Measurements from ENCODE around the gene CCDC171.
"Not testable (repeated sequence)": the region's sequence is repeated elsewhere in the genome, so short reads cannot be mapped to it uniquely, and the experiment has no call there.

The CCDC171 gene

GRCh38 chr9:15696979-15697378, 144.1 kb downstream of the CCDC171 start:
- Histone ChIP-seq H3K9ac (ENCODE audit: insufficient read length) (no peak overlapping the region), H3K4me3 (no peak overlapping the region), H3K27ac (peak overlapping the region; percentile 4; the same call in 1 of the 2 replicates), H3K36me3 (ENCODE audit: insufficient read depth, low read length) (no peaks in the 10 kb centered on the region), H3K9me3 (ENCODE audit: low read depth, low read length) (no peaks in the 10 kb centered on the region)
- DNase-seq (ENCODE audit: low read depth, low spot score) = no peak
- no peak for TF ChIP-seq EZH2 (IDR thresholded peaks at IDR 0.05)
- no peak for TF ChIP-seq POLR2AphosphoS5 (IDR thresholded peaks at IDR 0.05; ENCODE audit: borderline replicate concordance, low read depth, low read length)
- no peak for TF ChIP-seq FOXP2 (optimal IDR thresholded peaks at IDR 0.05; ENCODE audit: control extremely low read depth, extremely low read length, insufficient read depth)

GRCh38 chr9:15697446-15697851, 144.6 kb downstream of the CCDC171 start:
- no peaks in the 10 kb centered on the region for H3K36me3 ChIP-seq (ENCODE audit: insufficient read depth, low read length)
- peak overlapping the region; percentile 4; the same call in 1 of the 2 replicates for H3K27ac ChIP-seq
- DNase-seq (ENCODE audit: low read depth, low spot score) = no peak
- TF ChIP-seq EZH2 (IDR thresholded peaks at IDR 0.05) (no peak), FOXP2 (optimal IDR thresholded peaks at IDR 0.05; ENCODE audit: control extremely low read depth, extremely low read length, insufficient read depth) (no peak), POLR2AphosphoS5 (IDR thresholded peaks at IDR 0.05; ENCODE audit: borderline replicate concordance, low read depth, low read length) (no peak)
- no peak overlapping the region for H3K9ac ChIP-seq (ENCODE audit: insufficient read length)
- H3K4me3 ChIP-seq = no peak overlapping the region
- no peaks in the 10 kb centered on the region for H3K9me3 ChIP-seq (ENCODE audit: low read depth, low read length)

GRCh38 chr9:15699876-15700559, 147.2 kb downstream of the CCDC171 start:
- not testable (repeated sequence) for DNase-seq (ENCODE audit: low read depth, low spot score); H3K36me3 ChIP-seq (ENCODE audit: insufficient read depth, low read length); H3K27ac ChIP-seq; H3K9ac ChIP-seq (ENCODE audit: insufficient read length); H3K9me3 ChIP-seq (ENCODE audit: low read depth, low read length); H3K4me3 ChIP-seq

GRCh38 chr9:15707000-15707399, 154.2 kb downstream of the CCDC171 start:
- DNase-seq (ENCODE audit: low read depth, low spot score) = no peak

DNA sequence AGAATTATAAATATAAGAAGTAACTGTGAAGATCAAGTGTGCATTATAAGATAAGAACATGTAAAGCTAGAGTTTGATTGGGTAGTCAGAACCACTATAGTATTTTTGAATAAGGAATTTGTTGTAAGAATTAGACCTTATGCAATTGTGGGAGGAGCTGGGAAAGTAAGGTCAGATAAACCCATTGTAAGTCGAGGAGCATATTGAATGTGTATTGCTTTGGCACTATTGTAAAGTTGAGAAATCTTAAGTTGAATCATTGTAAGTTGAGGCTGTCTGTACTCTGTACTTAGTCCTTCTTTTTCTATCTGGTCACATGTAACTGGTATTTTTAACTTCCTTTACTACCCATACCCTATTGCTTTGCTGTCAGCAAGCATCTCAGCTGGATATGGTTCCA, 158.7 kb downstream of the CCDC171 start:
- DNase-seq (ENCODE audit: low read depth, low spot score) = no peak
- TF ChIP-seq POLR2AphosphoS5 (IDR thresholded peaks at IDR 0.05; ENCODE audit: borderline replicate concordance, low read depth, low read length) = no peak
- TF ChIP-seq FOXP2 (optimal IDR thresholded peaks at IDR 0.05; ENCODE audit: control extremely low read depth, extremely low read length, insufficient read depth) = no peak
- no peak for TF ChIP-seq EZH2 (IDR thresholded peaks at IDR 0.05)
- Histone ChIP-seq H3K9me3 (ENCODE audit: low read depth, low read length) (no peaks in the 10 kb centered on the region), H3K4me3 (no peak overlapping the region), H3K27ac (no peak overlapping the region), H3K36me3 (ENCODE audit: insufficient read depth, low read length) (no peaks in the 10 kb centered on the region), H3K9ac (ENCODE audit: insufficient read length) (no peak overlapping the region)

More at GRCh38 chr9:15707000-15707399, 154.2 kb downstream of the CCDC171 start:
- H3K27ac ChIP-seq = no peak overlapping the region
- no peak overlapping the region for H3K9ac ChIP-seq (ENCODE audit: insufficient read length)
- no peaks in the 10 kb centered on the region for H3K36me3 ChIP-seq (ENCODE audit: insufficient read depth, low read length)
- H3K4me3 ChIP-seq = no peak overlapping the region
- TF ChIP-seq POLR2AphosphoS5 (IDR thresholded peaks at IDR 0.05; ENCODE audit: borderline replicate concordance, low read depth, low read length) (no peak), EZH2 (IDR thresholded peaks at IDR 0.05) (no peak), FOXP2 (optimal IDR thresholded peaks at IDR 0.05; ENCODE audit: control extremely low read depth, extremely low read length, insufficient read depth) (no peak)
- no peaks in the 10 kb centered on the region for H3K9me3 ChIP-seq (ENCODE audit: low read depth, low read length)

- no peak for TF ChIP-seq POLR2AphosphoS5 (IDR thresholded peaks at IDR 0.05; ENCODE audit: borderline replicate concordance, low read depth, low read length)
- no peak for TF ChIP-seq EZH2 (IDR thresholded peaks at IDR 0.05)
- no peak for TF ChIP-seq FOXP2 (optimal IDR thresholded peaks at IDR 0.05; ENCODE audit: control extremely low read depth, extremely low read length, insufficient read depth)
- no peaks in the 10 kb centered on the region for H3K36me3 ChIP-seq (ENCODE audit: insufficient read depth, low read length)
- H3K9ac ChIP-seq (ENCODE audit: insufficient read length) = no peak overlapping the region
- no peak overlapping the region for H3K27ac ChIP-seq
- H3K9me3 ChIP-seq (ENCODE audit: low read depth, low read length) = no peaks in the 10 kb centered on the region
- no peak for DNase-seq (ENCODE audit: low read depth, low spot score)
- no peak overlapping the region for H3K4me3 ChIP-seq
Observed at GRCh38 chr9:15711931-15712330, 159.1 kb downstream of the CCDC171 start.

- Histone ChIP-seq H3K9me3 (ENCODE audit: low read depth, low read length) (no peaks in the 10 kb centered on the region), H3K9ac (ENCODE audit: insufficient read length) (no peak overlapping the region), H3K36me3 (ENCODE audit: insufficient read depth, low read length) (no peaks in the 10 kb centered on the region), H3K27ac (peak overlapping the region; percentile 49), H3K4me3 (peak overlapping the region; percentile 28; the same call in 1 of the 2 replicates)
- no peak for TF ChIP-seq EZH2 (IDR thresholded peaks at IDR 0.05)
- TF ChIP-seq FOXP2 (optimal IDR thresholded peaks at IDR 0.05; ENCODE audit: control extremely low read depth, extremely low read length, insufficient read depth) = peak; percentile 72
- no peak for TF ChIP-seq POLR2AphosphoS5 (IDR thresholded peaks at IDR 0.05; ENCODE audit: borderline replicate concordance, low read depth, low read length)
- no peak for DNase-seq (ENCODE audit: low read depth, low spot score)
Observed at GRCh38 chr9:15714746-15715145, 161.9 kb downstream of the CCDC171 start.

DNA sequence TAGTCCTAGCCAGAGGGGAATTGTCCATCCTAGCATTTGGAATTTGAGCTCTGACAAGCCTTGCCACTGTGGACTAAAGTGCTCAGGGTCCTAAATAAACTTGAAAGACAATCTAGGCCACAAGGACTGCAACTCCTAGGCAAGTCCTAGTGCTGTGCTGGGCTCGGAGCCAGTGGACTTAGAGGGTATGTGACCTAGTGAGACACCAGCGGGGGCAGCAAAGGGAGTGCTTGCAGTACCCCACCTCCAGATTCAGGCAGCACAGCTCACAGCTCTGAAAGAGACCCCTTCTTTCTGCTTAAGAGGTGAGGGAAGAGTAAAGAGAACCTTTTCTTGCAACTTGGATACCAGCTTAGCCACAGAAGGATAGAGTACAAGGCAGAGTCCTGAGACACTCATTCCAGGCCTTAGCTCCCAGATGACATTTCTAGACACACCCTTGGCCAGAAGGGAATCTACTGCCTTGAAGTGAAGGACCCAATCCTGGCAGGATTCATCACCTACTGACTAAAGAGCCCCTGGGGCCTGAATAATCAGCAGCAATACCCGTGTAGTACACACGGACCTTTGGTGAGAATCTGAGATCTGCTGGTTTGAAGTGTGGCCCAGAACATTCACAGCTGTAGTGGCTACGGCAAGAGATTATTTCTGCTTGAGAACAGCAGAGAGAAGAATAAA, 164.6 kb downstream of the CCDC171 start:
- no peak overlapping the region for H3K9ac ChIP-seq (ENCODE audit: insufficient read length)
- no peak overlapping the region for H3K27ac ChIP-seq
- no peak for TF ChIP-seq POLR2AphosphoS5 (IDR thresholded peaks at IDR 0.05; ENCODE audit: borderline replicate concordance, low read depth, low read length)
- TF ChIP-seq FOXP2 (optimal IDR thresholded peaks at IDR 0.05; ENCODE audit: control extremely low read depth, extremely low read length, insufficient read depth) = no peak
- no peak for TF ChIP-seq EZH2 (IDR thresholded peaks at IDR 0.05)
- no peaks in the 10 kb centered on the region for H3K9me3 ChIP-seq (ENCODE audit: low read depth, low read length)
- DNase-seq (ENCODE audit: low read depth, low spot score) = no peak
- no peak overlapping the region for H3K4me3 ChIP-seq
- H3K36me3 ChIP-seq (ENCODE audit: insufficient read depth, low read length) = no peaks in the 10 kb centered on the region

Data from SK-N-MC (cell line).